ENCODE results near the gene PRDM4. TPM values are rescaled to one million over a fixed set of nuclear protein-coding genes. Genes with fewer than 3 reads are reported as not detected.

PRDM4 gene
- total and polyA plus RNA-seq, 2 of the 13 experiments (the other 11 are each of a cell fraction or from before 2014, with no cell fraction given) = 9.9 to 15.3 TPM

DNA sequence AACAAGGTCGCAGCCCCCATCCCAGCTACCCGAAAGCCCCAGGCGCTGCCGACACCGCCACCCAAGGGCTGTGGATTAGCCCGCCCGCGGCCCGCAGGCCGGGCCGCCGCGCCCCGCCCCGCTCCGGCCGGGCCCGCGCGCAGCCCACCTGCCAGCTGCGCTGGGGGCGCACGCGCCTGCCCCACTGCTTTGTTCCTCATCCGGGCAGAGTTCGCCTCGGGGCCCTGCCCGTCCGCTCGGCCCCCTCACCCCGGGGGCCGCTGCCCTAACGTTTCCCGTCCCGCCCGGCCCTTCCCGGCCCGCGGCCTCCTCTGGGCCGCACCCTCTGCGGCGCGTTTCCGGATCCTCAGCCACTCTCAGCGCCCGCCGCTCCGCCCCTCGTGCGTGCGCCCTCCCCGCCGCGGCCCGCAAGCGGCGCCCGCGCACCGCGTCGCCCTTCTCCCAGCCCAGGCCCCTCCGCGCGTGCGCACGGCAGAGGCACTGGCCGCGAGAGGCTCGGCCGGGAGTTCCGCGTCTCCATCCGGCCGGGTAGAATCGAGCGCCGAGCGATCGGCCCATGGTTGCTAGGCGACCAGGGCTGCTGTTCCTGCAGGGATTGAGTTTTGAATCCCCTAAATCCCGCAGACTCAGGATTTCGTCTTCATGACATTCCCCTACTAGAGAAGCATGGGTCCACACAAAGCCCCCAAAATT lies at the start of gene PRDM4 (continued):
- TF ChIP-seq, protein P1, sequence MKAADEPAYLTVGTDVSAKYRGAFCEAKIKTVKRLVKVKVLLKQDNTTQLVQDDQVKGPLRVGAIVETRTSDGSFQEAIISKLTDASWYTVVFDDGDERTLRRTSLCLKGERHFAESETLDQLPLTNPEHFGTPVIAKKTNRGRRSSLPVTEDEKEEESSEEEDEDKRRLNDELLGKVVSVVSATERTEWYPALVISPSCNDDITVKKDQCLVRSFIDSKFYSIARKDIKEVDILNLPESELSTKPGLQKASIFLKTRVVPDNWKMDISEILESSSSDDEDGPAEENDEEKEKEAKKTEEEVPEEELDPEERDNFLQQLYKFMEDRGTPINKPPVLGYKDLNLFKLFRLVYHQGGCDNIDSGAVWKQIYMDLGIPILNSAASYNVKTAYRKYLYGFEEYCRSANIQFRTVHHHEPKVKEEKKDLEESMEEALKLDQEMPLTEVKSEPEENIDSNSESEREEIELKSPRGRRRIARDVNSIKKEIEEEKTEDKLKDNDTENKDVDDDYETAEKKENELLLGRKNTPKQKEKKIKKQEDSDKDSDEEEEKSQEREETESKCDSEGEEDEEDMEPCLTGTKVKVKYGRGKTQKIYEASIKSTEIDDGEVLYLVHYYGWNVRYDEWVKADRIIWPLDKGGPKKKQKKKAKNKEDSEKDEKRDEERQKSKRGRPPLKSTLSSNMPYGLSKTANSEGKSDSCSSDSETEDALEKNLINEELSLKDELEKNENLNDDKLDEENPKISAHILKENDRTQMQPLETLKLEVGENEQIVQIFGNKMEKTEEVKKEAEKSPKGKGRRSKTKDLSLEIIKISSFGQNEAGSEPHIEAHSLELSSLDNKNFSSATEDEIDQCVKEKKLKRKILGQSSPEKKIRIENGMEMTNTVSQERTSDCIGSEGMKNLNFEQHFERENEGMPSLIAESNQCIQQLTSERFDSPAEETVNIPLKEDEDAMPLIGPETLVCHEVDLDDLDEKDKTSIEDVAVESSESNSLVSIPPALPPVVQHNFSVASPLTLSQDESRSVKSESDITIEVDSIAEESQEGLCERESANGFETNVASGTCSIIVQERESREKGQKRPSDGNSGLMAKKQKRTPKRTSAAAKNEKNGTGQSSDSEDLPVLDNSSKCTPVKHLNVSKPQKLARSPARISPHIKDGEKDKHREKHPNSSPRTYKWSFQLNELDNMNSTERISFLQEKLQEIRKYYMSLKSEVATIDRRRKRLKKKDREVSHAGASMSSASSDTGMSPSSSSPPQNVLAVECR (CRISPR knock-in tag; IDR thresholded peaks at IDR 0.05; ENCODE audit: borderline replicate concordance) = peak; percentile 72; the same call in 1 of the 2 replicates
- TF ChIP-seq KDM5B (CRISPR knock-in tag; IDR thresholded peaks at IDR 0.05; ENCODE audit: borderline replicate concordance) (no peak), MXI1 (IDR thresholded peaks at IDR 0.05; ENCODE audit: borderline replicate concordance, low read depth, low read length) (peak; percentile 89; the same call in 2 of the 3 replicates), NCOA2 (CRISPR knock-in tag; IDR thresholded peaks at IDR 0.05) (no peak; the same call in 1 of the 2 replicates), ZNF83 (CRISPR knock-in tag; IDR thresholded peaks at IDR 0.05; ENCODE audit: borderline replicate concordance) (peak; percentile 40; the same call in 1 of the 2 replicates), ZNF383 (CRISPR knock-in tag; IDR thresholded peaks at IDR 0.05; ENCODE audit: borderline replicate concordance) (no peak), FOXP1 (IDR thresholded peaks at IDR 0.05) (no peak), FOXP1 (CRISPR knock-in tag; IDR thresholded peaks at IDR 0.05) (no peak), MIXL1 (CRISPR knock-in tag; IDR thresholded peaks at IDR 0.05) (no peak), CCDC6 (CRISPR knock-in tag; IDR thresholded peaks at IDR 0.05) (no peak), HMG20B (CRISPR knock-in tag; conservative IDR thresholded peaks at IDR 0.05) (no peak), NR3C1 (CRISPR knock-in tag; IDR thresholded peaks at IDR 0.05) (no peak), NR2F2 (IDR thresholded peaks at IDR 0.05; ENCODE audit: borderline replicate concordance, low read depth) (no peak), KDM6A (CRISPR knock-in tag; IDR thresholded peaks at IDR 0.05; ENCODE audit: low read depth) (no peak), SATB2 (CRISPR knock-in tag; IDR thresholded peaks at IDR 0.05) (no peak), GABPA (IDR thresholded peaks at IDR 0.05; ENCODE audit: low read depth, low read length) (peak; percentile 56), GABPA (CRISPR knock-in tag; IDR thresholded peaks at IDR 0.05; ENCODE audit: low read depth) (peak; percentile 79), ZNF235 (CRISPR knock-in tag; IDR thresholded peaks at IDR 0.05; ENCODE audit: borderline replicate concordance) (peak; percentile 19; the same call in 1 of the 2 replicates), ZNF766 (CRISPR knock-in tag; IDR thresholded peaks at IDR 0.05; ENCODE audit: borderline replicate concordance) (peak; percentile 71; the same call in 1 of the 2 replicates), MYC (CRISPR knock-in tag; IDR thresholded peaks at IDR 0.05; ENCODE audit: borderline replicate concordance) (peak; percentile 59; the same call in 1 of the 2 replicates), SRF (IDR thresholded peaks at IDR 0.05; ENCODE audit: low read depth, low read length) (peak; percentile 90), ZFY (CRISPR knock-in tag; IDR thresholded peaks at IDR 0.05) (peak; percentile 97), ZFX (CRISPR knock-in tag; IDR thresholded peaks at IDR 0.05; ENCODE audit: low read depth) (peak; percentile 94), NR0B2 (CRISPR knock-in tag; IDR thresholded peaks at IDR 0.05) (no peak), XRCC5 (optimal IDR thresholded peaks at IDR 0.05; ENCODE audit: low read length) (peak; percentile 95)
- TF ChIP-seq, protein P2, sequence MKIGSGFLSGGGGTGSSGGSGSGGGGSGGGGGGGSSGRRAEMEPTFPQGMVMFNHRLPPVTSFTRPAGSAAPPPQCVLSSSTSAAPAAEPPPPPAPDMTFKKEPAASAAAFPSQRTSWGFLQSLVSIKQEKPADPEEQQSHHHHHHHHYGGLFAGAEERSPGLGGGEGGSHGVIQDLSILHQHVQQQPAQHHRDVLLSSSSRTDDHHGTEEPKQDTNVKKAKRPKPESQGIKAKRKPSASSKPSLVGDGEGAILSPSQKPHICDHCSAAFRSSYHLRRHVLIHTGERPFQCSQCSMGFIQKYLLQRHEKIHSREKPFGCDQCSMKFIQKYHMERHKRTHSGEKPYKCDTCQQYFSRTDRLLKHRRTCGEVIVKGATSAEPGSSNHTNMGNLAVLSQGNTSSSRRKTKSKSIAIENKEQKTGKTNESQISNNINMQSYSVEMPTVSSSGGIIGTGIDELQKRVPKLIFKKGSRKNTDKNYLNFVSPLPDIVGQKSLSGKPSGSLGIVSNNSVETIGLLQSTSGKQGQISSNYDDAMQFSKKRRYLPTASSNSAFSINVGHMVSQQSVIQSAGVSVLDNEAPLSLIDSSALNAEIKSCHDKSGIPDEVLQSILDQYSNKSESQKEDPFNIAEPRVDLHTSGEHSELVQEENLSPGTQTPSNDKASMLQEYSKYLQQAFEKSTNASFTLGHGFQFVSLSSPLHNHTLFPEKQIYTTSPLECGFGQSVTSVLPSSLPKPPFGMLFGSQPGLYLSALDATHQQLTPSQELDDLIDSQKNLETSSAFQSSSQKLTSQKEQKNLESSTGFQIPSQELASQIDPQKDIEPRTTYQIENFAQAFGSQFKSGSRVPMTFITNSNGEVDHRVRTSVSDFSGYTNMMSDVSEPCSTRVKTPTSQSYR (CRISPR knock-in tag; IDR thresholded peaks at IDR 0.05; ENCODE audit: borderline replicate concordance) = no peak
